OCI-LY7 (cell line): ENCODE measurements around the gene PLEKHJ1. TPM values are rescaled to one million over a fixed set of nuclear protein-coding genes. Genes with fewer than 3 reads are reported as not detected.

Source experiments
- BruUV-seq: library from RNA; stranded (reverse); fragments of 400-500 nt; replicated peaks from 2 replicates; lab custom pipeline; 2021; lab: Mats Ljungman, UMichigan
- CTCF ChIA-PET: fragments of 300-600 bp; sonication (Branson Sonifier 250); formaldehyde crosslinking; loops from one replicate; lab custom pipeline; 2022; ENCODE audit warnings: antibody characterized with exemption; ENCODE audit not compliant: unreplicated experiment; lab: Charles Lee
- POLR2A ChIA-PET: fragments of 300-600 bp; sonication (Branson Sonifier 250); formaldehyde crosslinking; loops from one replicate; lab custom pipeline; 2022; ENCODE audit warnings: antibody characterized with exemption; lab: Charles Lee
- DNase-seq: peaks from one replicate; pipeline ENCODE4 v3.0.0-alpha.2; 2015; ENCODE audit warnings: low spot score
- H2AFZ ChIP-seq: fragments of 200-600 bp; sonication (generic), shearing (Covaris generic); 2 replicates; pipeline ENCODE4 v1.6.1; 2014; ENCODE audit warnings: mild to moderate bottlenecking, antibody characterized with exemption, low read length, moderate library complexity
- H3K27ac ChIP-seq: fragments of 200-600 bp; sonication (generic); 2 replicates; pipeline ENCODE4 v1.5.1; 2014; ENCODE audit warnings: mixed run types, low read depth, mild to moderate bottlenecking, moderate library complexity, low read length, inconsistent platforms; ENCODE audit not compliant: poor library complexity, severe bottlenecking
- H3K36me3 ChIP-seq: fragments of 200-600 bp; sonication (generic); 2 replicates; pipeline ENCODE4 v1.6.1; 2014; ENCODE audit warnings: mild to moderate bottlenecking, antibody characterized with exemption, low read length, moderate library complexity, mixed read lengths; ENCODE audit not compliant: insufficient read depth
- H3K4me1 ChIP-seq: fragments of 200-600 bp; sonication (generic); 2 replicates; pipeline ENCODE4 v1.5.1; 2014; ENCODE audit warnings: mild to moderate bottlenecking, low read length; ENCODE audit not compliant: insufficient read depth, poor library complexity, severe bottlenecking
- H3K4me2 ChIP-seq: fragments of 200-600 bp; sonication (generic); 2 replicates; pipeline ENCODE4 v1.6.1; 2014; ENCODE audit warnings: mild to moderate bottlenecking, low read length
- H3K4me3 ChIP-seq: fragments of 200-600 bp; sonication (generic); 2 replicates; pipeline ENCODE4 v1.5.1; 2014; ENCODE audit warnings: mild to moderate bottlenecking, low read depth, low read length; ENCODE audit not compliant: poor library complexity, severe bottlenecking
- H3K79me2 ChIP-seq: fragments of 200-600 bp; sonication (generic); 2 replicates; pipeline ENCODE4 v1.6.1; 2016; ENCODE audit warnings: low read depth, mild to moderate bottlenecking, low read length, moderate library complexity, mixed read lengths; ENCODE audit not compliant: insufficient read depth
- H3K9me2 ChIP-seq: fragments of 200-600 bp; sonication (generic); 2 replicates; pipeline ENCODE4 v1.6.1; 2016; ENCODE audit warnings: mild to moderate bottlenecking, low read length, mixed read lengths; ENCODE audit not compliant: insufficient read depth
- H3K9me3 ChIP-seq: fragments of 200-600 bp; sonication (generic); 2 replicates; pipeline ENCODE4 v1.6.1; 2014; ENCODE audit warnings: mild to moderate bottlenecking, mixed run types, low read length, mixed read lengths
- H4K20me1 ChIP-seq: fragments of 200-600 bp; sonication (generic); 2 replicates; pipeline ENCODE4 v1.6.1; 2014; ENCODE audit warnings: mild to moderate bottlenecking, antibody characterized with exemption, low read length, moderate library complexity, mixed read lengths; ENCODE audit not compliant: insufficient read depth
- EZH2phosphoT487 ChIP-seq: fragments of 200-600 bp; sonication (generic); IDR thresholded peaks from 2 replicates; pipeline ENCODE4 v1.6.1; 2018; ENCODE audit warnings: low read depth, borderline replicate concordance, mild to moderate bottlenecking, mixed run types, antibody characterized with exemption, low read length, moderate library complexity, mixed read lengths
- intact Hi-C: fragments of 100-400 bp; cut with micrococcal nuclease; formaldehyde crosslinking; loops from one replicate; pipeline ENCODE4 v1.10.0; 2022; ENCODE audit not compliant: unreplicated experiment
- total RNA-seq, 2 experiments: library from RNA; depleted of rRNA in 1 of 2; stranded (reverse); fragments of >200 nt in 1 of 2; shearing (Covaris generic) in 1 of 2; gene quantifications; 2 replicates each; pipeline ENCODE4 v1.2.3, GENCODE V29; 2014 to 2022
- TF ChIP-seq, protein P1 (sequence below): fragments of 200-600 bp; sonication (generic); conservative IDR thresholded peaks from 2 replicates; pipeline ENCODE4 v1.5.1; 2014; ENCODE audit warnings: mild to moderate bottlenecking, antibody characterized with exemption, low read length, moderate library complexity, mixed read lengths

The PLEKHJ1 gene
- total RNA-seq, 2 experiments from 2014 or later = 129 to 205 TPM

- H3K79me2 ChIP-seq = no peaks in the 10 kb centered on the region
- ChIA-PET CTCF (no interaction called here), POLR2A (no interaction called here)
- no peaks in the 10 kb centered on the region for H4K20me1 ChIP-seq
- H3K27ac ChIP-seq = no peak overlapping the region
- H2AFZ ChIP-seq = no peak overlapping the region
- H3K4me2 ChIP-seq = no peak overlapping the region
- TF ChIP-seq, protein P1, sequence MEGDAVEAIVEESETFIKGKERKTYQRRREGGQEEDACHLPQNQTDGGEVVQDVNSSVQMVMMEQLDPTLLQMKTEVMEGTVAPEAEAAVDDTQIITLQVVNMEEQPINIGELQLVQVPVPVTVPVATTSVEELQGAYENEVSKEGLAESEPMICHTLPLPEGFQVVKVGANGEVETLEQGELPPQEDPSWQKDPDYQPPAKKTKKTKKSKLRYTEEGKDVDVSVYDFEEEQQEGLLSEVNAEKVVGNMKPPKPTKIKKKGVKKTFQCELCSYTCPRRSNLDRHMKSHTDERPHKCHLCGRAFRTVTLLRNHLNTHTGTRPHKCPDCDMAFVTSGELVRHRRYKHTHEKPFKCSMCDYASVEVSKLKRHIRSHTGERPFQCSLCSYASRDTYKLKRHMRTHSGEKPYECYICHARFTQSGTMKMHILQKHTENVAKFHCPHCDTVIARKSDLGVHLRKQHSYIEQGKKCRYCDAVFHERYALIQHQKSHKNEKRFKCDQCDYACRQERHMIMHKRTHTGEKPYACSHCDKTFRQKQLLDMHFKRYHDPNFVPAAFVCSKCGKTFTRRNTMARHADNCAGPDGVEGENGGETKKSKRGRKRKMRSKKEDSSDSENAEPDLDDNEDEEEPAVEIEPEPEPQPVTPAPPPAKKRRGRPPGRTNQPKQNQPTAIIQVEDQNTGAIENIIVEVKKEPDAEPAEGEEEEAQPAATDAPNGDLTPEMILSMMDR = no peak
- no peak for TF ChIP-seq EZH2phosphoT487
- H3K9me2 ChIP-seq = no peaks in the 10 kb centered on the region
- no peak for DNase-seq
- peaks cover 90% of the 10 kb centered on the region for H3K36me3 ChIP-seq
- no peaks in the 10 kb centered on the region for H3K9me3 ChIP-seq
- intact Hi-C loops = no loop called here
- no peaks in the 10 kb centered on the region for H3K4me1 ChIP-seq
- H3K4me3 ChIP-seq = no peak overlapping the region
- BruUV-seq = no TSS peak
Observed at GRCh38 chr19:2215281-2215751, 20.8 kb downstream of the PLEKHJ1 start.

DNA sequence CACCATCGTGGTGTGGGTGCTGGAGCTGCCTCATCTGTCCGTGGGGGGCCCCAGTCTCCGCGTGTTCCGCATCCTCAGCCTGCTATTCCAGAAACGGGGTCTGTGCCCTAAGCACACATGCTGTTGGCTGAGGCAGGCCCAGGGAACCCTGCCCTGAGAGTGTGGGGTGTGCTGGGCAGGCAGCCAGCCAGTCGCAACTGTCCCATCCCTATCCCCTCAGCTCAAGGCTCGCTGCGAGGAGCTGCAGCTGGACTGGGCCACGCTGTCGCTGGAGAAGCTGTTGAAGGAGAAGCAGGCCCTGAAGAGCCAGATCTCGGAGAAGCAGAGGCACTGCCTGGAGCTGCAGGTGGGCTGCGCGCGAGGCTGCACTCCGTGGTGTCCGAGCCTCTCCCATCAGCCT, 21.9 kb downstream of the PLEKHJ1 start:
- no peak for TF ChIP-seq EZH2phosphoT487
- TF ChIP-seq, protein P1 = no peak
- CTCF ChIA-PET = no interaction called here

DNA sequence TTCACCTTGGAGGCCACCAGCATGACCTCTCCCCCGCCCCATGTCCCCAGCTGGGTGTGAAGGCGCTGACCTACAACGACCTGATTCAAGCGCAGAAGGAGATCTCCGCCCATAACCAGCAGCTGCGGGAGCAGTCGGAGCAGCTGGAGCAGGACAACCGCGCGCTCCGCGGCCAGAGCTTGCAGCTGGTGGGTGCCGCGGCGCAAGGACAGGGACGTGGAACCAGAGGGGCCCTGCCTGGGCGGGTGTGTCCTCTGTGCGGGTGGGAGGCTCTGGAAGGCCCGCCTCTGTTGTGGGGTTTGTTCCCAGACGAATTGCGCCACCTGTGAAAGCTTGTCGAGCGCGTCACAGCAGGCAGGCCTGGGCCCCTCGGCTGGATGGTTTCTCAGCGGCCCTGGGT, 22.3 kb downstream of the PLEKHJ1 start:
- H3K4me2 ChIP-seq = no peak overlapping the region
- H3K36me3 ChIP-seq = peaks cover 92% of the 10 kb centered on the region
- H3K79me2 ChIP-seq = no peaks in the 10 kb centered on the region
- no peak overlapping the region for H3K4me3 ChIP-seq
- no peaks in the 10 kb centered on the region for H4K20me1 ChIP-seq
- CTCF ChIA-PET = no interaction called here
- intact Hi-C loops = no loop called here
- no peak for TF ChIP-seq EZH2phosphoT487
- TF ChIP-seq, protein P1 = no peak
- no TSS peak for BruUV-seq
- H3K9me3 ChIP-seq = no peaks in the 10 kb centered on the region
- H3K27ac ChIP-seq = no peak overlapping the region
- H2AFZ ChIP-seq = no peak overlapping the region
- H3K9me2 ChIP-seq = no peaks in the 10 kb centered on the region
- DNase-seq = no peak
- POLR2A ChIA-PET = no interaction called here
- no peaks in the 10 kb centered on the region for H3K4me1 ChIP-seq

More for the DNA sequence above, 21.9 kb downstream of the PLEKHJ1 start:
- H4K20me1 ChIP-seq = no peaks in the 10 kb centered on the region
- H3K27ac ChIP-seq = no peak overlapping the region
- intact Hi-C loops = no loop called here
- BruUV-seq = no TSS peak
- peaks cover 92% of the 10 kb centered on the region for H3K36me3 ChIP-seq
- H3K4me1 ChIP-seq = no peaks in the 10 kb centered on the region
- H2AFZ ChIP-seq = no peak overlapping the region
- no peak overlapping the region for H3K4me2 ChIP-seq
- no peak overlapping the region for H3K4me3 ChIP-seq
- no peaks in the 10 kb centered on the region for H3K9me3 ChIP-seq
- H3K9me2 ChIP-seq = no peaks in the 10 kb centered on the region
- DNase-seq = no peak
- POLR2A ChIA-PET = no interaction called here
- no peaks in the 10 kb centered on the region for H3K79me2 ChIP-seq
